Motor neuron (in vitro differentiated cells): ENCODE measurements around the gene APOBEC2. TPM values are rescaled to one million over a fixed set of nuclear protein-coding genes. Genes with fewer than 3 reads are reported as not detected.

Source experiments
- ATAC-seq, 8 experiments: fragments of 200-7000 bp; cut with Tn5 transposase; replicated peaks in 6 of 8; 2 replicates each; pipeline ENCODE4 v1.8.0; 2021; ENCODE audit warnings: mild to moderate bottlenecking in 8 of 8, moderate library complexity in 8 of 8
- H3K27ac ChIP-seq, 2 donors: fragments of 250-450 bp; sonication (Bioruptor Pico); 2 replicates each; pipeline ENCODE4 v1.9.0; 2021; ENCODE audit warnings: antibody characterized with exemption in 2 of 2, mild to moderate bottlenecking in 2 of 2, moderate library complexity in 1 of 2
- H3K4me1 ChIP-seq, 2 donors: fragments of 250-450 bp; sonication (Bioruptor Pico); replicated peaks in 1 of 2; 2 replicates each; pipeline ENCODE4 v1.6.1; 2021; ENCODE audit warnings: antibody characterized with exemption in 2 of 2, mild to moderate bottlenecking in 2 of 2, moderate library complexity in 1 of 2
- H3K4me3 ChIP-seq, 5 donors: fragments of 250-450 bp; sonication (Bioruptor Pico); 2 replicates each; pipeline ENCODE4 v1.9.0; 2021; ENCODE audit warnings: antibody characterized with exemption in 5 of 5, mild to moderate bottlenecking in 5 of 5, moderate library complexity in 4 of 5
- WGBS, 10 experiments: fragments of 450-650 bp; shearing (Covaris generic); methylation state at CpG; one replicate each; pipeline ENCODE4 v1.0.0; 2022; 5-methylcytosine and 5-hydroxymethylcytosine counted together
- in situ Hi-C, 9 experiments: fragments of 400-800 bp; cut with MboI; loops; one replicate each; pipeline ENCODE4 v1.15.0; 2021; ENCODE audit warnings: low sequenced_read_pairs in 9 of 9, low pct_unique_long_range_greater_than_20kb in 2 of 9; ENCODE audit not compliant: unreplicated experiment in 9 of 9
- total RNA-seq, 8 experiments: library from RNA; unstranded; fragments of 300-600 nt; gene quantifications; 2 replicates each; pipeline versions ENCODE4 v1.2.3 to v1.2.4, GENCODE V29; 2022

APOBEC2 gene
- total RNA-seq, 8 experiments from 2014 or later, result 0.22 to 0.90 (median 0.45) TPM; not detected in 3

GRCh38 chr6:41103847-41104246 lies 50.8 kb downstream of the APOBEC2 start:
- no peak for ATAC-seq
- Histone ChIP-seq H3K27ac (no peak overlapping the region), H3K4me3 (no peak overlapping the region), H3K4me1 (no peaks in the 10 kb centered on the region)
- WGBS, 10 experiments, result 86 to 100% (median 94%) methylated on average over 1 to 3 of the region's 3 CpGs; no CpG with 5 or more reads in 3 of the 10 experiments
- in situ Hi-C loops, result no loop called here

- no peak for ATAC-seq
- 67 to 100% (median 100%) methylated on average over 1 of the region's 3 CpGs; no CpG with 5 or more reads in 7 of the 10 experiments for WGBS, 10 experiments
- in situ Hi-C loops, result no loop called here
- no peak overlapping the region for H3K4me3 ChIP-seq
- no peak overlapping the region for H3K27ac ChIP-seq
- no peaks in the 10 kb centered on the region for H3K4me1 ChIP-seq
Observed at GRCh38 chr6:41111017-41111416, 58.0 kb downstream of the APOBEC2 start.

Other genes starting within 250 kb of the APOBEC2 start
- 1 to 10 TPM in 2 of 8 experiments, under 1 TPM in 6; 0.25 to 1.2 (median 0.57) TPM for gene UNC5CL, start 14.0 kb upstream of the APOBEC2 start, total RNA-seq
- under 1 TPM in 1 of 8 experiments, not detected in 7; 0.23 TPM for gene TSPO2, start 10.7 kb upstream of the APOBEC2 start, total RNA-seq
- 10 to 100 TPM; 23.7 to 41.2 (median 33.8) TPM for gene OARD1, start 19.2 kb downstream of the APOBEC2 start, total RNA-seq
- 10 to 100 TPM; 14.4 to 40.9 (median 20.4) TPM for gene NFYA, start 19.8 kb downstream of the APOBEC2 start, total RNA-seq
- gene TREML1, start 101.1 kb downstream of the APOBEC2 start, total RNA-seq, result under 1 TPM in 1 of 8 experiments, not detected in 7; 0.36 TPM
- gene TREM2, start 109.9 kb downstream of the APOBEC2 start, total RNA-seq, result under 1 TPM in 3 of 8 experiments, not detected in 5; 0.41 to 0.73 (median 0.67) TPM
- gene TREML2, start 147.9 kb downstream of the APOBEC2 start, total RNA-seq, result under 1 TPM in 3 of 8 experiments, not detected in 5; 0.09 to 0.47 (median 0.20) TPM
- gene TREML4, start 175.1 kb downstream of the APOBEC2 start, total RNA-seq, result under 1 TPM in 5 of 8 experiments, not detected in 3; 0.09 to 0.38 (median 0.13) TPM
- 1 to 10 TPM in 2 of 8 experiments, under 1 TPM in 4, not detected in 2; 0.17 to 2.1 (median 0.82) TPM for gene TREM1, start 233.5 kb downstream of the APOBEC2 start, total RNA-seq